GM11168 (cell line): Measurements from ENCODE around the gene SYTL2.
"Not testable (repeated sequence)": the region's sequence is repeated elsewhere in the genome, so short reads cannot be mapped to it uniquely, and the experiment has no call there.

ENCODE experiments used
- in situ Hi-C: fragments of 300-500 bp; cut with MboI; formaldehyde crosslinking; loops from one replicate; pipeline ENCODE4 v1.12.0; 2022; ENCODE audit warnings: low sequenced_read_pairs; ENCODE audit not compliant: unreplicated experiment

The SYTL2 gene

DNA sequence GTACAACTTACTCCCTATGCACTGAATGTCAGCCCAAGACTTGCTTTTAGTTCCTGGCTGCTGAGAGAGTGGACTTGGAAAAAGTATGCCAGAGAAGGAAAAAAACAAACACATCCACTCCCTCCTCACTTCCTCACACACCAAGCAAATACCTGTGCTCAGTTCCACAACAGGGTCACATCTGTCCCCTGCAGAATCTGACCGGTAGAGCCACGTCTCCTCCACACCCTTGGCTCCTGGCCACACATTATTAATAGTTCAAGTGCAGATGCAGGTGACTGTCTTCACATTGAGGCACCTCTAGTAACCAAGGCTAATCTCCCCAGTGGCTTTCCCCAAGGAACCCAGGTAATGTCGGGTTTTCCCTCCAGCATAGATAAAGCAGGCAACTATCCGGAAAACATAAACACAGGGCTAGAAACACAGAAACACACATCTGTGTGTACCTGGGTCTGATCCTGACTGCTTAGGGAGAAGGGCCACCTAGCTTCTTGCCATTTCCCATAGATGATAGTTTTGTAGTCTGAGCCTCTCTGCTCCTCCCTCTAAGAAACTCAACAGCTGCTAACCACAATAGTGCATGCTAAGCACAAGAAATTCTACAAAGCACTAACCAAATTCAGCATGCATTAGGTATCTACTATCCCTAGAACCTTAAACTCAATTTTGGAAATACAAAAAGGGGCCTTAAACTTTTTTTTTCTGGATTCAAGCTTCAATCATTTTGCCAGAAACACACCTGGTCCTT lies 10.2 kb downstream of the SYTL2 start:
- in situ Hi-C loops, result no loop called here

DNA sequence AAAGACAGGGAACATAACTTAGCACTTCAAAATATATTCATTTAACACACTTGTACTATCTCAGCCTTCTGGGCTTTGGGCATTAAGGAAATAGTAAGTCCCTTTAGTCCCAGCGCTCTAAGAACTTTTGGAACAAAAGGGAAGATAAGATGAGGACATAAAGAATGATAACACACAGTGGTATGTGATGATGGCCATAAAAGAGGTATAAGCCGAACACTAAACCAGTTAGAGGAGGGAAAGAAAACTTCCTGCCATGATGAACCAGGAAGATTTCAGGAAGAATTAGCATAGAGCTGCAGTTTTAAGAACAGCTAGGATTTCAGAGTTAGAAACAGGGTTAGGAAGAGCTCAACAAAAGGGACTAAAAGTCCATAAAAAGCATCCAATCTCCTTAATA lies 11.8 kb downstream of the SYTL2 start:
- in situ Hi-C loops, result no loop called here

DNA sequence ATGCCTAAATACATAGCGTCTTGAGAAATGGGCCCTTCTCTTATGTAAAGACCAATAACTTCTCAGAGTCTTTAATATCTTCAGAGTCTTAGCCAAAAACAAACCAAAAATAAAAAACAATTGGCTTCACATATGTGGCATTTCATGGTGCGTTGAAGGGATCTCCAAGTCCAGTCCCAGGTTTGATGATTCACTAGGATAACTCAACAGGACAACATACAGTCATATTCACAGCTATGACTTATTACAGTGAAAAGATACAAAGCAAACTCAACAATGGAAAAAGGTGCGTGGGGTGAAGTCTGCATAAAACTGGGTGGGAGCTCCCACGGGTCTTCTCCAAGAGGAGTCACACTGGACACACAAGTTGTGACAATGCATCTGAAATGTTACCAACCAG lies 12.6 kb downstream of the SYTL2 start:
- in situ Hi-C loops, result no loop called here

DNA sequence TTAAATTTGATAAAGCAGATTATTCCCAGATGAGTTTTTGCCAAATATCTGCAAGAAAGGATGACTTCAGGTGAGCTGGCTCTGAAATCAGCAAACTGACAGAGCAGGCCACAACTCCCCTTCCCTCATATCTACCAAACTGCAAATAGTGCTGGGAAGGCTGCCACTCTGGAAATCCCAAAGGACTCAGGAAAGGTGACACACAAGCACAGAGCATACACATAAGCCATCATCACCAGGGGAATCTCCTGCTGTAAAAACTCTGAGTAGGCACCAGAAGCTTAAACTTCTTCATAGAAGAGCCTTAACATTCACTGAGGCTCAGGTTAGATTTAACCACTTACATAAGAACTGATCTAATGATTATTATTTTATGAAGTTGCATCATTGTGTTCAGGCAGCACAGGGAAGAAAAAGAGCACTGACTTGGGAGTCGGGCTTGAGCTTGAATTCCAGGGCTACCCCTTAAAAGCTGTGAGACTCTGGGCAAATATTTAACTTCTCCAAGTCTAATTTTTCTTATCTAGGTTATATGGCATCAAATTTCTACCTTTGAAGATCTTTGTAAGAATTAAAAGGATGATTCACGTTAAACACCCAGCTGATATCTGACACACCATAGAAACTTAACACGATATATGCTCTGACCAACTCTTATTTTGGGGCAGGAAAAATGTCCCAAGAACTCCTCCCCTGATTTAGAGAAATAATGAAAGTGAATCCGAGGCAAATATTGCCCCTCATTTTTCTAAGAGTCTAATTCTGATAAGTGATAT lies 15.0 kb downstream of the SYTL2 start:
- in situ Hi-C loops, result no loop called here

DNA sequence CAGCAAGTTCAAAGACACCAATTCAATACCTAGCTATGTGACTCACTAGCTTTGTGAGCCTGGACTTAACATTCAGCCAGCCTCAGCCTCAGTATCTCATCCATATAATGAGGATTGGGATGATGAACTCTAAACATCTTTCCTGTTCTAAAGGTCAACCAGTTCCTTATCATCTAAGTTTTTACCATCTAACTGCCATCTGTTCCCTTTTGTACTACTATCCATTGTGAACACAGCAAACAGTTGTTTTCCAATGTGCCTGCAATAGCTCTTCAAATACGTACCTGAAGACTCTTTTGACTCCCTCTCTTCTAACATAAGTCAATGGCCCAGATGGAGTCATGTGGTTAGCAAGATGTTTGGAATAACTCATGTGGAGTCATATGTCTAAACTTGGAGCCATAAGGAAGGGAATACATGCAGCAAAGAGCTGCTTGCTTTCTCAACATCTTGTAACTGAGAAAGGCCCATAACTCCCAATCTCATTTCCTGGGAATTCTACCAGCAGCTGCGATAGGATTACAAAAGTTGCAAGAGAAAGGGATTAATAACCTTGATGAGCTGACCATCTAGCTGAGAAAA lies 19.4 kb downstream of the SYTL2 start:
- in situ Hi-C loops, result no loop called here

DNA sequence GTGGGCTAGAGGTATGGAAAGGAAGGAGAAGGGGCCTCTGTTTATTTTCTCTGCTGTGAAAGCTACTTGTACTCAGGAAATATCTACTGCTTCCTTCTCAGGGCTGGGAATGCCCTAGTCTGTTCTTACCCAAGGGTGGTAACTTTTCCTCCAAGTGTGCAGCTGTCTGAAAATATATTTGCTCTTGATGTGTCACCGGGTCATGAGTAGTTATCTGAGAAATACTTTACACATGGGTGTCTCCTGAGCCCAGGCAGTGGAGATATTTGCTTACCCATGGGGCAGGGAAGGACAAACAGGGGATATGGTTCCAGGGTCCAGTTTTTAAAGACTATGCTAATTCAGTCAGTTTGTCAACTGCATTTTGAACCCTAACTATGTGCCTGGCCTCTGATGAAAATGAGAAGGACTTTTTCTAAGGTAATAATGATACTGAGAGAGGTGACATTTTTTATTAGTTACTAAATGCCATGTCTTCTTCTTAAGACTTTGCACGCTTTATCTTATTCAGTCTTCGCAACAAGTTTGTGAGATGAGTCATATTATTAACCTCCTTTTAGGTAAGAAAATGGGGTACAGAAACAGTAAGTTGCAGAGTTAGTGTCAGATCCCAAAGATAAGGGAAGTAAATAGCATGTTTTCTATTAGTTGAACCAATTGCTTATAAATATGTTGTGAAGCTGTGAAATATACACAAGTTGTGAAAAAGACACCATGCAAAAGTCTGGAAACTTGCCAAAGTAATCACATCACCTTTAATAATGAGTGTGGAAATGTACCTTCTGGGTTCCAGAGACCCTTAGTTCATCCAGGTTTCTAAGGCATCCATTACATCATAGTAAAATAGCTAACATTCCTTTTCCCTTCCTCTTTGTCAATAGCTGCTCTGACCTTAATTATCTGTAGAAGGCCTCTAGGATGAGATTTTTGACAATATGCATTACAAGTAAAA lies 22.9 kb downstream of the SYTL2 start:
- in situ Hi-C loops, result no loop called here

DNA sequence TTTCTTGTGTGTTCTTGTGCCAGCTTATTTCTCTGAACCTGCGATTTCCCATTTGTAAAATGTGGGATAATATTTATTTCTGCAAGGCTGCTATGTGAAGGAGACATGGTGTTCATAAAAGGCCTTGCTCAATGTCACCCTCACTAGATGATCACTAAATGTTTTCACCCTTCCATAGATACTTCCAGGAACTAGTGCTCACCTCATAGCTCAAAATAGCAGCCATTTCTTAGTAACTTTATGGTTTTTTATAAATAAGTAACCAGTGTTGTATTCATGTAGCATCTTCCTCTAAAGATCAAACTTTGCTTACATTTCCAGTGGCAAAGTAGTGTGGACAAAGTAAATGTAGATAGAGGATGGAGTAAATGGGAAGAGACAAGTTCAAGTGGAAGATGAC lies 23.8 kb downstream of the SYTL2 start:
- in situ Hi-C loops, result no loop called here

DNA sequence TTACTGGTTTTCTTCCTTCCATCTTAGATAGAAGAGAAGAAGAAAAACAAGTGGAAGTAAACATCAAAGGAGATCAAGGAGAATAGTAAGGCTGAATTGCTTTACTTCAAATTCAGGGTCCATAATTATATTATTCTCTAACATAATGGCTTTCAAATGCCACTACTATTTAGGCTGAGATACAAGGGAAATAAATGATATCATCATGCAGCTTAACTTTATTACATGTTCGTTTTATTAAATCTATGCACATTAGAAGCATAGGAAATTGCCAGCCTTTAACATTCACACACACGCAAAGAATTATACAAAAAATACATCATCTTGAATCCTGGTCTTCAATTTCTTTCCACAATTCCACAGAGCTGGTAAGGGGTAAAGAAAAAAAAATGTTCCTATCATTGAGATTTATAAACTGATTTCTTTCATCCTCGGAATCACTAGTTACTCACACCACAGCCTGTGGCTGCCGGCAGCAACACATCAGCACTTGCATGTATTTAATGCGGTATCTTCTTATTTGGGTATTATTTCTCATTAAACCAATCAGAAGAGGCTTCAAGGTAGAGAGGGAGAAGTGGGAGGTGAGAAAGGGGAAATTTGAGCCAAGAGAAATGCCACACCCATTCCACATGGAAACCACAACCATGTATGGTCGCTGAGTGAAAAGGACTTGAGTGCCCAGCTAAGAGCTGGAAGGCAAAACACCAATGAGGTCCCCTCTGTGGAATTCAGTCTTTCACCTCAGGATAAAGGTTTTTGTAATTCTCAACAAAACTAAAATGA lies 26.3 kb downstream of the SYTL2 start:
- in situ Hi-C loops, result no loop called here

DNA sequence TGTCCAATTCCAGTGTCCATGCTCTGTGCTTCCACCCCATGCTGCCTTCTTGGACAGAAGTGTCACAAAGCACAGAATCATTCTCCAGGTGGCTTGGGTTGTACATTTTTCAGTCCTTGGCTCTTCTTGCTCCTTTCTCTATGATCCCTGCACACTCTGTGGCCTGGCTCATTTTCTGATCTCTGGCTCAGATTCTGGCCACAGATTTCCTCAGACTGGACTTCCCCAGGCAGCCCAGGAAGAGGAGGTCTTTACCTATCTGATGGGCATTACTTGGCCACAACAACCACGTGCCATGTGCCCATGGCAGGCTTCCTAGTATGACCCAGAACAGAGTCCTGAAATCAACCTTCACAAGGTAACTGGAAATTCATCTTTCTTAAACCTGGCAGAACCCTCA lies 27.2 kb downstream of the SYTL2 start:
- in situ Hi-C loops, result no loop called here

DNA sequence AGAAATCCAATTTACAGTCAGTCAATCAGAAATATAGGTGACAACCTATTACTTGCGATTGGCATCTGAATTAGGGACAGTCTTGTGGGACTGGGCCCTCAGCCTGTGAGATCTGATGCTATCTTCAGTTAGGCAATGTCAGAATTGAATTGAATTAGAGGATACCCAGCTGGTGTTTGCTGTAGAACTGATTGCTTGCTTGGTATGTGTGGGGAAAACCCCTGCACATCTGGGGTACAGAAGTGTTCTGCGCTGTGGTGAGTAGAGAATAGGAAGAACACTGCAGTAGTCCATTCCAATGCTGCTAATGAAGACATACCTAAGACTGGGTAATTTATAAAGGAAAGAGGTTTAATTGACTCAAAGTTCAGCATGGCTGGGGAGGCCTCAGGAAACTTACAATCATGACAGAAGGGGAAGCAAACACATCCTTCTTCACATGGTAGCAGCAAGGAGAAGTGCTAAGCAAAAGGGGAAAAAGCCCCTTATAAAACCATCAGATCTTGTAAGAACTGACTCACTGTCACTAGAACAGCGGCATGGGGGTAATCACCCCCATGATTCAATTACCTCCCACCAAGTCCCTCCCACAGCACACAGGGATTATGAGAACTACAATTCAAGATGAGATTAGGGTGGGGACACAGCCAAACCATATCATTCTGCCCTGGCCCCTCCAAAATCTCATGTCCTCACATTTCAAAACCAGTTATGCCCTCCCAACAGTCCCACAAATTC lies 30.0 kb downstream of the SYTL2 start:
- in situ Hi-C loops, result not testable (repeated sequence)

DNA sequence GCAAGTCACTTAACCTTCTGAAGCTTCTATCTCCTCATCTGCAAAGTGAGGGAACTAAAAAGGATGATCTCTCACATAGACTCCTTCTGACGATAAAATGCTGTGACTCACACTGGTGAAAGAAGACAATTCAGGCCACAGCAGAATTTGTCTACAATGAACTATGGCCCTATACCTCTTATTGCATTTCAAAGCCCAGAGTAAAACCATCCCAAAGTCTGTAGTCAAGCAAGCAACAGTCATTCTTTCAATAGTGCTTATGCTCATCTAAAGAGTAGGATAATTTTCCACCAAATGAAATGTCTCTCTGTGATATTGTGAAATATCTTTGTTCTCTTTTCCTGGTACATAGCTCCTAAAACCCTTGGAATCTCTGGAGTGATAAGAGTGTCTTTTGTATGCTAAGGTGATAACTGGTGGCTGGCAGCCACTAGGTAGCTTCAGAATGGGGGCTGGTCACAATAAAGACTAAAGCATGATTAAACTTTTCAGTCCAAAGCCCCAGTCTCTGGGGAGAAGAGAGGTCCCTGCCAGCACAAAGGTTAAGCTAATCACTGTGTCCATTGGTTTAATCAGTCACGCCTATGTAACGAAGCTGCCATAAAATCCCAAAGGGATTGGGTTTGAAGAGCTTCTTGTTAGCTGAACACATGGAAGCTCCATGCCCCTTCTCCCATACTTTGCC lies 30.8 kb downstream of the SYTL2 start:
- in situ Hi-C loops, result no loop called here

DNA sequence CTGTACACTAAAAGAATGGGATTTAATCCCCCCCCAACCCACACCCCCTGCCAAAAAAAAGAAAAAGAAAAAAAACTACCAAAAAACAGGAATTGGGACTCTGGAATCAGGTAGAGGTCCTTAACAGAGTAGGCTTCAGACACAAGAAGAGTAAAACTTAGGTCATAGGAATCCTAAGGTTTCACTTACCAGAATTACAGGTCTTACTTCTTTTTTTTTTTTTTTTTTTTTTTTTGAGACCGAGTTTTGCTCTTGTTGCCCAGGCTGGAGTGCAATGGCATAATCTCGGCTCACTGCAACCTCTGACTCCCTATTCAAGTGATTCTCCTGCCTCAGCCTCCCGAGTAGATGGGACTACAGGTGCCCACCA lies 33.4 kb downstream of the SYTL2 start:
- in situ Hi-C loops, result not testable (repeated sequence)

DNA sequence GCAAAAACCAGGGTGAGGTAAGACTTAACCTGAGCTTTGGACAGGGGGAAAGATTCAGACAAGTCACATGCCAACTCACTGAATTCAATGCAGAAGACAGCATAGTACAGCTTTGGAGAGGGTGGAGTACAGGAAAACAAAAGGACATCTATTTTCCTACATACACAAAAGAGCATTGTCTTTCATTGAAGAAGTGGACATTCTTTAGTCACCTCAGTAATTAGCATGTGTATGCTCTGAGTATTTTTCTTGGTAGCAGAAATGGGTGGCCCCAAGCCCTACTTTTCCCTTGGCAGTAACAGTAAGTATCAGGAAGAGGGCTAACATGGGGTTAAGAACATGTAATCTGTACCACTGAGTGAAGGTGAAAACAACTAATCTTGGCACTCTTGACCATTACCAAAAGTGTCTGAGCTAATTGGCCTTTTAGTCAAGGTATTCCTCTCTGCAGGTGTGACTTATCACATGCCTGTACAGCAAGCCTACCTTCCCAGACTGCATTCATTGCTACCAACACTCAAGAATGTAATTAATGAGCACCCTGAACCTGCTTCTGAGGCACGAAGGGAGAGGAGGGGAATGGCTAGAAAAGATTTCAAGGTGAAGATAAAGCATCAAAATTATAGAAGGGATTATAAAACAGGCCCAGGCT lies 33.9 kb downstream of the SYTL2 start:
- in situ Hi-C loops, result no loop called here

DNA sequence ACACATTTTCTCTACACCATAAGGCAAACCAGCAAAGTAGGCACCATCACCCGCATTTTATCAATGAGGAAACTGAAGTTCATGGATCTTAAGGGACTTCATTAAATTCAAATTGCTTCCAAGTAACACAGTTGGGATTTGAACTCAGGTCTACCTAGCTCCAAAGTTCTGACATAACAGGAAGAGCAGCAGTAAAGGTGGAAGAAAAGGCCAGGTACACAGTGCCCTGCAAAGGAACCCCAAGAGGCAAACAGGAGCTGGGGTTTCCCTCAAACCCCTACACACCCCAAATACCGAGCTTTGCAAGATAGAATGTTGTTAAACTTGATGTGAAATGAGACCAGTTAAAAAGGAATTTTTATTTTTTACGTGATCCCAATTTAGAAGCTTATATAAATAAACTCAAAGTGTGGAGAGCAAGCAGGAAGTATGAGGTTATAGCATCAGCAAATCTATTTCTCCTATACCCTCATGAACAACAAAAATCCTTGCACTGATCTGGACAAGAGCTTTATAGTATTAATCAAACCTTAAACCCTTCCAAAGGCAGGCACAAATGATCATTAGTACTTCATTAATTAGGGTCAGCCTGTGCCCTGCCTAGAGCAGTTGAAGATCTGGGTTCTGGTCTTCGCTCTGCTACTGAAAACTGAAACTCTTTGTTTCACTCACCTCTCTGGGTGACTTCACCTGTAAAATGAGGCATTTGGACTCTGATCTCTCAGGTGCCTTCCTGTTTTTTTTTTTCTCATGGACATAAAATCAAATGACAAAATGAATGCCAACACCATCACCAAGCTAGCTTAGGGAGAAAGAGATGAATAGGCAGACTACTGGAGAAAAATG lies 36.5 kb downstream of the SYTL2 start:
- in situ Hi-C loops, result no loop called here

DNA sequence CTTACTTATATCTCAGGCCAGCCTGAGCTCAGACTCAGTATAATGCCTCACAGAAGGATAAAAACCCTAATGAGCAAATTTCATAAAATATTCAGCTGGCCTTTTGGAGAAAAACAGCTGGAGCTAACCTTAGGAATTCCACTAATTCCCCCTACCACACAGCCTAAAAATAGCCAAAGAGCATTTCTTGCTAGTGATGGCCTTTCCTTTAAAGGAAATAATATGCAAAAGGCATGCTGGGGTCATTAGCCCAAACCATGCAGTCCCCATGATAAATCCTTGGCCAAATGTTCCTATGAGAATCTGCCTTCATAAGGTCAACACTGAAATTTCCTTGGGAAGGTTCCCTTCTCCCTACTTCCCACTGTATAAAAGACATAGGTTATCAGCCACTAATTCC lies 38.2 kb downstream of the SYTL2 start:
- in situ Hi-C loops, result no loop called here

DNA sequence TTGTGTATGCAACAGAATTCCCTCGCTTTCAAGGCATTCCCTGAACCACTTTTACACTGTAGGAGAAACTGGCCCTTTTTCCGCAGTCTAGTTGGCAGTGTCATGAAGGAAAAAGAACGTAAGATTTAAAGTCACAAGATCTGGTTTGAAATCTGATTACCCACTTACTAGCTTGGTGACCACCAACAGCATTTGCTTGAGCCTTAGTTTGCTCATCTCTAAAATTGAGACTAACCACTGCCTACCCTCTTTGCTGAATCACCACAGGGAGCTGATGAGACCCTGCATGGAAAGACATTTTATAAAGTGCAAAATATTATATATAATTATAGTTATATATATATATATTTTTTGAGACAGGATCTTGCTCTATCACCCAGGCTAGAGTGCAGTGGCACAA lies 39.4 kb downstream of the SYTL2 start:
- in situ Hi-C loops, result no loop called here

DNA sequence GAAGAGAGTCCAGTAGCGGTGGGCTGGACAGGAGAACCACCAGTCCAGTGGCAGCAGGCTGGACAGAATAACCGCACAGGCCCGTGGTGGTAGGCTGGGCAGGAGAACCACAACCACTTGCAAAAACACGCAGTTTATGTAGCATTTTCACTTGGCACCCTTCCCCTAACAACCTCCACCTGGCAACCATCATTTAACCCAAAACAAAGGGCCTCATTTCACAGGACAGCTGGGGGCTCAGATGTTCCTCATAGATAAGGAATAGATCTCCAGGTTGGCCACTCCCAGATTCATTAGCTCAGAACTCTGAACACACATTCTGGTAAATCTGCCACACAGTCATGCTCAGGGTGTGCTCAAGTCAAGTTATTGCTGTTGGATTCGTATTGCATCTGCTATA lies 41.2 kb downstream of the SYTL2 start:
- in situ Hi-C loops, result no loop called here
